AG04449 (cell line): Measurements from ENCODE around the gene WDCP.

ENCODE experiments used
- CTCF ChIA-PET: fragments of 350-600 bp; formaldehyde crosslinking; extraction: SDS; loops from one replicate; lab custom pipeline; 2021; ENCODE audit warnings: antibody characterized with exemption; lab: Yijun Ruan, JAX
- POLR2A ChIA-PET: fragments of 400-600, 350-600 bp; formaldehyde crosslinking; extraction: SDS; loops from one replicate; lab custom pipeline; 2020; ENCODE audit warnings: antibody characterized with exemption, inconsistent platforms; lab: Yijun Ruan, JAX
- DNase-seq: peaks from one replicate; pipeline ENCODE4 v3.0.0-alpha.2; 2010; ENCODE audit warnings: low read depth, low spot score
- H3K4me3 ChIP-seq: 2 replicates; pipeline ENCODE4 v1.5.1; 2011; ENCODE audit warnings: low read depth, mild to moderate bottlenecking, control low read depth, low read length
- CTCF ChIP-seq: IDR thresholded peaks from one replicate; pipeline ENCODE4 v1.5.1; 2011; ENCODE audit warnings: mild to moderate bottlenecking, moderate library complexity, low read length, control low read depth, inconsistent platforms; ENCODE audit not compliant: insufficient read depth; ENCODE audit errors: missing control alignments

WDCP gene

GRCh38 chr2:24085200-24085489 lies 38.0 kb upstream of the WDCP start:
- DNase-seq: no peak
- H3K4me3 ChIP-seq: peak overlapping the region; percentile 82
- TF ChIP-seq CTCF: no peak
- CTCF ChIA-PET: interaction anchor here (0.9 to 3.9 kb wide), 16 partner anchors 9 to 292 kb away, joined by 3 to 54 read pairs (median 8); partner anchors contain the start of genes ATAD2B, FAM228B, FKBP1B and SF3B6
- POLR2A ChIA-PET: interaction anchor here (0.6 to 2.3 kb wide), 8 partner anchors 9 to 159 kb away, joined by 3 to 26 read pairs (median 4); partner anchors contain the start of genes ATAD2B, FAM228B and SF3B6

- H3K4me3 ChIP-seq: peak within 1 kb of the TSS; percentile 82
Observed at GRCh38 chr2:24084386-24085199, 37.4 kb upstream of the WDCP start, which contains the start of gene TP53I3. TSS of gene TP53I3 (minus strand) at chr2:24084834. CDS start at chr2:24084326, 508 bp downstream.

GRCh38 chr2:24083567-24084385 lies 36.6 kb upstream of the WDCP start:
- ChIA-PET CTCF (interaction anchor here (0.8 to 3.9 kb wide), 43 partner anchors 8 to 773 kb away, joined by 3 to 54 read pairs (median 4); partner anchors contain the start of genes ATAD2B, FAM228B, PFN4 and SF3B6), POLR2A (interaction anchor here (0.7 to 2.3 kb wide), 14 partner anchors 7 to 607 kb away, joined by 3 to 26 read pairs (median 5); partner anchors contain the start of genes ATAD2B, FAM228B, SF3B6 and UBXN2A)

More at GRCh38 chr2:24084386-24085199, 37.4 kb upstream of the WDCP start, which contains the start of gene TP53I3:
- ChIA-PET CTCF (interaction anchor here (0.6 to 3.9 kb wide), 41 partner anchors 8 to 773 kb away, joined by 3 to 54 read pairs (median 4); partner anchors contain the start of genes ATAD2B, FAM228B, FKBP1B and ITSN2), POLR2A (interaction anchor here (0.6 to 2.3 kb wide), 17 partner anchors 8 to 608 kb away, joined by 3 to 26 read pairs (median 4); partner anchors contain the start of genes ATAD2B, FAM228B, SF3B6 and UBXN2A)
- DNase-seq: no peak
- peak; percentile 95 for TF ChIP-seq CTCF

GRCh38 chr2:24082787-24083566 lies 35.8 kb upstream of the WDCP start:
- peak overlapping the region; percentile 82 for H3K4me3 ChIP-seq
- CTCF ChIA-PET: interaction anchor here (0.7 to 3.9 kb wide), 26 partner anchors 9 to 745 kb away, joined by 3 to 54 read pairs (median 4); partner anchors contain the start of genes ATAD2B, FAM228B, PFN4 and WDCP
- no peak for TF ChIP-seq CTCF
- POLR2A ChIA-PET: interaction anchor here (1.1 to 2.3 kb wide), 7 partner anchors 23 to 277 kb away, joined by 3 to 26 read pairs (median 5); partner anchors contain the start of genes ATAD2B and WDCP
- no peak for DNase-seq

More at GRCh38 chr2:24083567-24084385, 36.6 kb upstream of the WDCP start:
- H3K4me3 ChIP-seq: peak overlapping the region; percentile 82
- no peak for DNase-seq
- peak; percentile 0 for TF ChIP-seq CTCF

GRCh38 chr2:24080701-24081100 lies 33.5 kb upstream of the WDCP start:
- CTCF ChIA-PET: interaction anchor here (1.4 kb wide), 1 partner anchor 154 kb away, joined by 3 read pairs; the partner anchor contains the start of gene ATAD2B

More at GRCh38 chr2:24080701-24081100, 33.5 kb upstream of the WDCP start:
- H3K4me3 ChIP-seq: no peak overlapping the region
- no peak for DNase-seq
- TF ChIP-seq CTCF: no peak
- POLR2A ChIA-PET: no interaction called here
